Neural cell (in vitro differentiated cells): ENCODE measurements around the gene DOCK7. TPM values are rescaled to one million over a fixed set of nuclear protein-coding genes. Genes with fewer than 3 reads are reported as not detected.

ENCODE experiments used
- H2AFZ ChIP-seq: fragments of 200-600, 300-800 bp; sonication (generic), shearing (Covaris generic); 2 replicates; pipeline ENCODE4 v1.6.0; 2014; ENCODE audit warnings: low read depth, mild to moderate bottlenecking, antibody characterized with exemption, low read length, moderate library complexity
- H3F3A ChIP-seq: fragments of 200-600 bp; shearing (Covaris generic); 2 replicates; pipeline ENCODE4 v1.6.1; 2016; ENCODE audit warnings: mild to moderate bottlenecking, moderate library complexity, mixed read lengths, antibody characterized with exemption, low read length; ENCODE audit not compliant: insufficient read depth, poor library complexity, severe bottlenecking
- H3K27ac ChIP-seq: fragments of 200-600, 300-800 bp; sonication (generic), shearing (Covaris generic); 2 replicates; pipeline ENCODE4 v1.5.1; 2014; ENCODE audit warnings: mild to moderate bottlenecking, low read length, moderate library complexity
- H3K27me3 ChIP-seq: fragments of 300-800, 200-600 bp; sonication (generic), shearing (Covaris generic); 2 replicates; pipeline ENCODE4 v1.6.0; 2014; ENCODE audit warnings: mild to moderate bottlenecking, low read depth, low read length, moderate library complexity; ENCODE audit not compliant: insufficient read depth
- H3K36me3 ChIP-seq: fragments of 300-800, 200-600 bp; sonication (generic), shearing (Covaris generic); 2 replicates; pipeline ENCODE4 v1.5.1; 2014; ENCODE audit warnings: mild to moderate bottlenecking, antibody characterized with exemption, low read length, moderate library complexity; ENCODE audit not compliant: insufficient read depth
- H3K4me2 ChIP-seq: fragments of 300-800, 200-600 bp; sonication (generic), shearing (Covaris generic); 2 replicates; pipeline ENCODE4 v1.6.0; 2014; ENCODE audit warnings: mild to moderate bottlenecking, low read length
- H3K4me3 ChIP-seq: fragments of 300-800, 200-600 bp; sonication (generic), shearing (Covaris generic); 2 replicates; pipeline ENCODE4 v1.5.1; 2014; ENCODE audit warnings: mild to moderate bottlenecking, low read length, moderate library complexity
- H3K79me2 ChIP-seq: fragments of 200-600 bp; shearing (Covaris generic); replicated peaks from 2 replicates; pipeline ENCODE4 v1.6.0; 2014; ENCODE audit warnings: mild to moderate bottlenecking, low read length, moderate library complexity; ENCODE audit not compliant: insufficient read depth
- H3K9ac ChIP-seq: fragments of 300-800, 200-600 bp; sonication (generic), shearing (Covaris generic); 2 replicates; pipeline ENCODE4 v1.6.1; 2016; ENCODE audit warnings: mild to moderate bottlenecking, low read length, mixed read lengths
- H3K9me2 ChIP-seq: fragments of 200-600 bp; shearing (Covaris generic); 2 replicates; pipeline ENCODE4 v1.6.1; 2016; ENCODE audit warnings: mild to moderate bottlenecking, low read length, mixed read lengths; ENCODE audit not compliant: insufficient read depth
- H3K9me3 ChIP-seq: fragments of 200-600, 300-800 bp; sonication (generic), shearing (Covaris generic); 2 replicates; pipeline ENCODE4 v1.6.1; 2016; ENCODE audit warnings: mild to moderate bottlenecking, mixed run types, low read length, moderate library complexity, mixed read lengths
- H4K20me1 ChIP-seq: fragments of 200-600 bp; shearing (Covaris generic); 2 replicates; pipeline ENCODE4 v1.6.1; 2016; ENCODE audit warnings: mild to moderate bottlenecking, mixed run types; ENCODE audit not compliant: insufficient read depth
- CTCF ChIP-seq: fragments of 450-650 bp; IDR thresholded peaks from 2 replicates; pipeline ENCODE4 v1.5.1; 2014; ENCODE audit warnings: antibody characterized with exemption, mild to moderate bottlenecking, moderate library complexity; ENCODE audit not compliant: poor library complexity, severe bottlenecking
- EP300 ChIP-seq: fragments of 450-650 bp; conservative IDR thresholded peaks from 2 replicates; pipeline ENCODE4 v1.6.1; 2014; ENCODE audit warnings: antibody characterized with exemption, mild to moderate bottlenecking, moderate library complexity; ENCODE audit not compliant: poor library complexity, severe bottlenecking
- EZH2 ChIP-seq: fragments of 200-600, 300-800 bp; shearing (Covaris generic), sonication (generic); IDR thresholded peaks from 2 replicates; pipeline ENCODE4 v1.6.1; 2014; ENCODE audit warnings: antibody characterized with exemption, low read length, borderline replicate concordance, mild to moderate bottlenecking; ENCODE audit not compliant: insufficient read depth, poor library complexity, severe bottlenecking
- MXI1 ChIP-seq: fragments of 450-650 bp; conservative IDR thresholded peaks from 2 replicates; pipeline ENCODE4 v1.6.1; 2014; ENCODE audit warnings: antibody characterized with exemption, mild to moderate bottlenecking; ENCODE audit not compliant: poor library complexity, severe bottlenecking
- POLR2AphosphoS5 ChIP-seq: IDR thresholded peaks from 2 replicates; pipeline ENCODE4 v1.6.1; 2012
- RAD21 ChIP-seq: fragments of 450-650 bp; conservative IDR thresholded peaks from 2 replicates; pipeline ENCODE4 v1.6.1; 2014; ENCODE audit warnings: antibody characterized with exemption, mild to moderate bottlenecking, moderate library complexity
- REST ChIP-seq: IDR thresholded peaks from 2 replicates; pipeline ENCODE4 v1.6.1; 2012; ENCODE audit warnings: borderline replicate concordance
- SMC3 ChIP-seq: fragments of 450-650 bp; conservative IDR thresholded peaks from 2 replicates; pipeline ENCODE4 v1.6.1; 2014; ENCODE audit warnings: antibody characterized with exemption, mild to moderate bottlenecking, moderate library complexity; ENCODE audit not compliant: poor library complexity
- TAF1 ChIP-seq: IDR thresholded peaks from 2 replicates; pipeline ENCODE4 v1.6.1; 2012; ENCODE audit warnings: low read depth
- polyA plus RNA-seq: library from polyadenylated mRNA; depleted of rRNA; stranded (reverse); fragments of >200 nt; gene quantifications from 2 replicates; pipeline ENCODE4 v1.2.3, GENCODE V29; 2014

The DOCK7 gene
- polyA plus RNA-seq, 1 donor from 2014 or later, result 129 TPM

GRCh38 chr1:62589321-62589720 is 98.9 kb downstream of the DOCK7 start:
- Histone ChIP-seq H3K27me3 (no peaks in the 10 kb centered on the region), H3K36me3 (no peaks in the 10 kb centered on the region), H3K27ac (no peak overlapping the region), H3K9me3 (no peaks in the 10 kb centered on the region), H4K20me1 (no peaks in the 10 kb centered on the region), H3K9ac (no peak overlapping the region), H2AFZ (no peak overlapping the region), H3K9me2 (no peaks in the 10 kb centered on the region), H3K4me2 (no peak overlapping the region), H3F3A (no peaks in the 10 kb centered on the region), H3K4me3 (no peak overlapping the region), H3K79me2 (no peaks in the 10 kb centered on the region)
- TF ChIP-seq SMC3 (no peak), REST (no peak), EP300 (no peak), TAF1 (no peak), MXI1 (no peak), RAD21 (no peak), POLR2AphosphoS5 (no peak), EZH2 (no peak), CTCF (no peak)

- Histone ChIP-seq H3K9me2 (no peaks in the 10 kb centered on the region), H3K79me2 (no peaks in the 10 kb centered on the region), H3K9ac (no peak overlapping the region), H3F3A (no peaks in the 10 kb centered on the region), H3K36me3 (no peaks in the 10 kb centered on the region), H3K4me3 (no peak overlapping the region), H3K9me3 (no peaks in the 10 kb centered on the region), H3K4me2 (no peak overlapping the region), H3K27ac (no peak overlapping the region), H4K20me1 (no peaks in the 10 kb centered on the region), H3K27me3 (no peaks in the 10 kb centered on the region), H2AFZ (no peak overlapping the region)
- no peak for TF ChIP-seq REST
- TF ChIP-seq EZH2, result no peak
- TF ChIP-seq SMC3, result no peak
- TF ChIP-seq TAF1, result no peak
- TF ChIP-seq CTCF, result no peak
- TF ChIP-seq MXI1, result no peak
- TF ChIP-seq RAD21, result no peak
- TF ChIP-seq POLR2AphosphoS5, result no peak
- no peak for TF ChIP-seq EP300
Observed at GRCh38 chr1:62588000-62588399, 100.2 kb downstream of the DOCK7 start.
